IgD-negative memory B cell (primary cell): ENCODE results near the gene EFHB. TPM values are rescaled to one million over a fixed set of nuclear protein-coding genes. Genes with fewer than 3 reads are reported as not detected.
"Not testable (repeated sequence)": the region's sequence is repeated elsewhere in the genome, so short reads cannot be mapped to it uniquely, and the experiment has no call there.

Experiments
- H3K27ac Mint-ChIP-seq, 3 donors: one replicate each; pipeline ENCODE4 v1.8.0; 2020 to 2022; ENCODE audit warnings: mild to moderate bottlenecking in 3 of 3, mixed read lengths in 3 of 3, moderate library complexity in 1 of 3
- H3K27me3 Mint-ChIP-seq: one replicate; pipeline ENCODE4 v1.8.0; 2021; ENCODE audit warnings: mixed read lengths
- H3K36me3 Mint-ChIP-seq: one replicate; pipeline ENCODE4 v1.8.0; 2020; ENCODE audit warnings: mild to moderate bottlenecking, mixed read lengths
- H3K4me1 Mint-ChIP-seq, 3 donors: one replicate each; pipeline ENCODE4 v1.8.0; 2020 to 2022; ENCODE audit warnings: mixed read lengths in 3 of 3, mild to moderate bottlenecking in 1 of 3
- H3K4me3 Mint-ChIP-seq, 4 donors: one replicate each; pipeline ENCODE4 v1.8.0; 2020 to 2022; ENCODE audit warnings: mild to moderate bottlenecking in 4 of 4, mixed read lengths in 4 of 4, moderate library complexity in 3 of 4
- H3K9me3 Mint-ChIP-seq, 3 donors: one replicate each; pipeline ENCODE4 v1.8.0; 2020 to 2021; ENCODE audit warnings: mixed read lengths in 3 of 3, mild to moderate bottlenecking in 1 of 3
- polyA plus RNA-seq: library from polyadenylated mRNA; unstranded; fragments of 300-500 nt; fragmentation: Illumina TruSeq; gene quantifications from one replicate; pipeline ENCODE4 v1.2.3, GENCODE V29; 2021

Gene EFHB, protein sequence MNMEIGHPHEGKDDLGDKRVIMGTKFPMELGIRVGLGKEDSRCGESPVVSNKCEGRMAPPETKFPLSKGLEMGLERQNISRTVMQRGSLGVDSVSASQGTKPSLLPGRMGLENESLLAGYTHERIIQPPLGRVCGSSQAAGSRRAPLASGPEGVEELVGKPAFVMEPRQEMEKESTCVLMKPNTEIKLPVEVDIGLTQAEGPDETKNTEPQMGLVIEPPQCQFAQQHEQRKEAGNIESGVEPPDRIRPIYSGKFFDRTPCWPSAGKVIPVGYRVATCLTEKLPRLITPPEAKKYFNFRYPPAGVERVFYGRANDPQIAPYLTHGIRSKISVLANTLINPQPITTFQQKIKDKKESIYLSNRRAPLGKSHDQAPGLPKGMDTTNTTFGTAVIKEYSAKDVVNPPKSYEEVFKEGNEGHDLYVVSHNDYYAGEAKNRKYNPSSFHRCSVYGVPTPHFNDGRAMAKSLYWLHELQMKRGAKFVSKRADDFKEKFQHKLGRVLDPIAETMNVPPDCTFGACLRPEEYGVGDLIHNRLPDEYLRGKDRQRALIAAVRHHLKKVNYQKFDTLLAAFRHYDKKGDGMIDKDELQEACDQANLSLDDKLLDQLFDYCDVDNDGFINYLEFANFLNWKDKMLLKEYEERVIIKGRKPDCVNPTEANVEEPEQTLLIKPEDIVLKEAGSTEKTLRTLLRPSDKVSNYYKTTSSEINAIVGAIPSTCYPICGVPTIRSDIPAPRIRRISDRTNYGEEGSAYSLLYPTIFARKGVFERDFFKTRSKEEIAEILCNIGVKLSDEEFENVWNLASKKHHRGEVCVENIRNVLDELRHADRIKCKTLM
- 1.0 TPM for polyA plus RNA-seq

DNA sequence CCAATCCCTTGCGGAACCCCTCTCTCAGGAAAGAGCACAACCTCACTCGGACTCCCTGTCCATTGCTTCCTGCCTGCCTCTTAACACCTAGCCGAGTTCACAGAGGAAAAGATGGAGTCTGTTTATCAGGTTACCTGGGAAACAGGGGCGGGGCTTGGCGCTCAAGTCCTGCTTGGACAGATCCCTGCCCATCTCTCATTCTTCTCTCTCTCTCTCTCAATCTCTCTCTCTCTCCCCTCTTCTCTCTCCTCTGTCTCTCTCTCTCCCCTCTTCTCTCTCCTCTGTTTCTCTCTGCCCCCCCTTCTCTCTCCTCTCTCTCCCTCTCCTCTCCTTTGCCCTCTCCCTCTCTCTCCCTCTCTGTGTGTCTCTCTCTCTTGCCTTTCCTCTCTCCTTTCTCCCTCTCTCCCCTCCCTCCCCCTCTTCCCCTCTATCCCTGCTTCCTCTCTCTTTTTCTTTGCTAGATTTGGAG, at the start of gene EFHB:
Gene EFHB, minus strand, starts transcription at position 120 of the 469 bp plus-strand sequence. CDS start 199 bp downstream, outside the sequence.
- Mint-ChIP-seq H3K9me3 (peaks cover 0 to 4% (median 1%) of the 10 kb centered on the region in 3 donors), H3K27ac (no peak within 1 kb of the TSS)

DNA sequence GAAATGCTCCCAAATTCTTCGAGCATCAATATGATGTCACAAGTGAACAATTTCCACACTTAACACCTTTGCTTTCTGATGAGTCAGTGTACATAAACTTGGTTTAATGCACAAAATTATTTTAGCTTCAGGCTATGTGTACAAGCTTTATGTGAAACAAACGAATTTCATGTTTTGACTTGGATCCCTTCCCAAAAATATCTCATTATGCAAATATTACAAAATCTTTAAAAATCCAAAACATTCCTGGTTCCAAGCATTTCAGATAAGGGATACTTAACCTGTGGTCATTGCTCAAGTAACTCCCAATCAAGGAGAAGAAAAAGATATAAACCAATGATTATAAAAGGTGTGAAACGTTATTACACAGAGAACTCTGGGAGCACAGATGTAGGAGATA, 38.0 kb upstream of the EFHB start:
- H3K4me1 Mint-ChIP-seq: peaks cover 7 to 23% (median 15%) of the 10 kb centered on the region in 3 donors
- H3K36me3 Mint-ChIP-seq: peaks cover 4% of the 10 kb centered on the region
- H3K27ac Mint-ChIP-seq: no peak overlapping the region
- no peaks in the 10 kb centered on the region for H3K27me3 Mint-ChIP-seq
- no peak overlapping the region for H3K4me3 Mint-ChIP-seq
- H3K9me3 Mint-ChIP-seq: no peaks in the 10 kb centered on the region

More for the DNA sequence above, at the start of gene EFHB:
- peaks cover 2% of the 10 kb centered on the region for H3K36me3 Mint-ChIP-seq
- H3K27me3 Mint-ChIP-seq: no peaks in the 10 kb centered on the region
- H3K4me1 Mint-ChIP-seq: peaks cover 11 to 18% (median 11%) of the 10 kb centered on the region in 3 donors
- no peak within 1 kb of the TSS for H3K4me3 Mint-ChIP-seq

DNA sequence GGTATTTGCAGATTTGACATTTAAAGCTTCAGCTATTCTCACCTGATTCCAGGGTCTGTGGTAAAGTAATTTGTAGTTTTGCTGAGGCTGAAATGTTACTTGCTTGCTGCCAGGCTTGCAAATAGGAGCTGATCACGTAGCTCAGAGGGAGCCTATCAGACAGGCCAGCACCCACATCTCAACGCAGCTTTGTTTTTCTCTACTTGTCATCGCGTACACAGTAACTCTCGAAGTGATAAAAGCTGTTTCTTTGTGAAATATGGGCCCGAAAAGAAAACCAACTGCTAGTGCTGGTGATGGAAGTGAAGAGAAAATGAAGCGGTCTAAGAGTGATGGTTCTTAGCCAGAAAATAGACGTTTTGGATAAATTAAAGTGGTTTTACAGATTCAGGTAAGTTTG, 36.3 kb upstream of the EFHB start:
- Mint-ChIP-seq H3K36me3 (peaks cover 7% of the 10 kb centered on the region), H3K4me3 (no peak overlapping the region), H3K9me3 (no peaks in the 10 kb centered on the region), H3K27me3 (no peaks in the 10 kb centered on the region), H3K27ac (no peak overlapping the region), H3K4me1 (peaks cover 11 to 29% (median 20%) of the 10 kb centered on the region in 3 donors)

DNA sequence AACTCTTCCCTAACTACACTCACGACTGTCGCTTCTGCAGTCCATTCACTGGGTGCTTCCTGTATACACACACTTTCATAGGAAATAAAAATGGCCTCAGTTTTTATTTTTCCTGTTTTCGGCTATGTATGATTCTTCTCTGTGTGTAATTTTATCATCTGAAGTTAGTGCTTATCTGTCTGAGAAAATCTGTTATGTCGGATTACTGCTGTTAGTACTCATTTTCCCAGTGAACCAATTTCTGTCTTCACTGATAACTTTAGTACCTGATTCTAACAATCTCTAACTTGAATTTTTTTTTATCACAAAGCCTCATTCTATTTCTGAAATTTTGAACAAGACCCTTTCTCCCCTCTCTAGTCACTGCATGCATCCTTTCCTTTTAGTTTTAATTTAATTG, 33.8 kb upstream of the EFHB start:
- Mint-ChIP-seq H3K9me3 (no peaks in the 10 kb centered on the region), H3K36me3 (peaks cover 7% of the 10 kb centered on the region), H3K4me1 (peaks cover 13 to 42% (median 25%) of the 10 kb centered on the region in 3 donors), H3K27ac (no peak overlapping the region), H3K4me3 (no peak overlapping the region), H3K27me3 (no peaks in the 10 kb centered on the region)

DNA sequence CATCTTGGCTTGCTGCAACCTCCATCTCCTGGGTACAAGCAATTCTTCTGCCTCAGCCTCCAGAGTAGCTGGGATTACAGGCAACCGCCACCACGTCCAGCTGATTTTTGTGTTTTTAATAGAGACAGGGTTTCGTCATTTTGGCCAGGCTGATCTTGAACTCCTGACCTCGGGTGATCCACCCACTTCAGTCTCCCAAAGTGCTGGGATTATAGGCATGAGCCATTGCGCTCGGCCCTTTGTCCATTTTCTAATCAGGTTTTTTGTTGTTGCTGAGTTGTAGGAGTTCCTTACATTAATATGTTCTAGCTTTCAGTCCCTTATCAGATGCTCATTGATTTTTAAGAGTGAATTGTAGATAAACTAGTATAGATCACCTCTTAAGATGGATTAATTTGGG, 33.2 kb upstream of the EFHB start:
- Mint-ChIP-seq H3K27ac (no peak overlapping the region), H3K27me3 (no peaks in the 10 kb centered on the region), H3K36me3 (peaks cover 7% of the 10 kb centered on the region), H3K4me1 (peaks cover 17 to 39% (median 25%) of the 10 kb centered on the region in 3 donors), H3K9me3 (no peaks in the 10 kb centered on the region), H3K4me3 (no peak overlapping the region)

DNA sequence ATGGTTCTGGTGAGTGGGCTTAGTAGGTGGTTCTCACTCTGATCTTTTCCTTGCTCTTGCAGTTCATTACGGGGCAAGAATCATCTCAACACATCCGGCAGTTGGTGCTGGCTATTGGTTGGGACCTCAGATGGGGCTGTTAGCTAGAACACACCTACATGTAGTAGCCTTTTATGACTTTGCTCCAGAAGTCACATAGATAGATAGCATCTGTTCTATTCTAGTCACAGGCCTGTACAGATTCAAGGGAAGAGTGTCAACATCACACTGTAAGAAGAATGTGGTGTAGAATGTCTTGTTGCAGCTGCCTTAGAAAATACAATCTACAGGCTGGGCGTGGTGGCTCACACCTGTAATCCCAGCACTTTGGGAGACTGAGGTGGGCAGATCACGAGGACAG, 27.9 kb upstream of the EFHB start:
- Mint-ChIP-seq H3K27ac (peak overlapping the region in 1 of 3 donors; percentile 35), H3K4me1 (peaks cover 27 to 45% (median 38%) of the 10 kb centered on the region in 3 donors), H3K9me3 (no peaks in the 10 kb centered on the region), H3K4me3 (no peak overlapping the region), H3K36me3 (peaks cover 5% of the 10 kb centered on the region), H3K27me3 (no peaks in the 10 kb centered on the region)

DNA sequence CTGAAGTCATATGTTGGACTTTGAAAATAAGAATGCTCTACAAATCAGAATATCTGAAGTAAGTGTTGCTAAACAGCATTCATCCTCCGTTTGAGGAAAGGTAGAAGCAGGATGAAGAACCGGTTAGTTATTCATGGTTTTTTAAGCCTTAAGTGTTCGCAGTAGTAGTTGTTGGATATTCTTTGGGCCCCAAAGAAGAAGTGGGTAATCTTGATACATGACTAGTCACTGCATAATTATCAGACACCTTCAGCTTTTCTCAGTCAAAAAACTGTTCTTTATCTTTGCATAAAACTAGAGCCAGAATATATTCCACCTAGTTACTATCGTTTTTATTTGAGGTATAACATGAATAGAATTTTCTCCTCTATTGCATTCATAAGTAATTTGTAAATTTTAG, 26.7 kb upstream of the EFHB start:
- no peak overlapping the region for H3K4me3 Mint-ChIP-seq
- no peaks in the 10 kb centered on the region for H3K9me3 Mint-ChIP-seq
- H3K36me3 Mint-ChIP-seq: peaks cover 5% of the 10 kb centered on the region
- H3K27ac Mint-ChIP-seq: no peak overlapping the region
- no peaks in the 10 kb centered on the region for H3K27me3 Mint-ChIP-seq
- peaks cover 23 to 39% (median 35%) of the 10 kb centered on the region in 3 donors for H3K4me1 Mint-ChIP-seq

DNA sequence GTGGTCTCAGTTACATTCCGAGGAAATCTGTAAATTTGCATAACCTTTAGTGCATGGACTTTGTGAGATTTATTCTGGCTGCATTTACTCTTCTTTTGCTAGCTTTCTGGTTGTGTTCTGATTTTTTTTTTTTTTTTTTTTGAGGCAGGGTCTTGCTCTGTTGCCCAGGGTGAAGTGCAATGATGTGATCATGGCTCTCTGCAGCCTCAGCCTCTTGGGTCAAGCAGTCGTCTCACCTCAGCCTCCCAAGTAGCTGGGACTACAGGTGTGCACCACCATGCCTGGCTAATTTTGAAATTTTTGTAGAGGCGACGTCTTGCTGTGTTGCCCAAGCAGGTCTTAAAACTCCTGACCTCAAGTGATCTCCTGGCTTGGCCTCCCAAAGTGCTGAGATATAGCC, 25.5 kb upstream of the EFHB start:
- Mint-ChIP-seq H3K27me3 (no peaks in the 10 kb centered on the region), H3K27ac (no peak overlapping the region), H3K36me3 (peaks cover 4% of the 10 kb centered on the region), H3K9me3 (no peaks in the 10 kb centered on the region), H3K4me1 (peaks cover 28 to 39% (median 39%) of the 10 kb centered on the region in 3 donors), H3K4me3 (no peak overlapping the region)

DNA sequence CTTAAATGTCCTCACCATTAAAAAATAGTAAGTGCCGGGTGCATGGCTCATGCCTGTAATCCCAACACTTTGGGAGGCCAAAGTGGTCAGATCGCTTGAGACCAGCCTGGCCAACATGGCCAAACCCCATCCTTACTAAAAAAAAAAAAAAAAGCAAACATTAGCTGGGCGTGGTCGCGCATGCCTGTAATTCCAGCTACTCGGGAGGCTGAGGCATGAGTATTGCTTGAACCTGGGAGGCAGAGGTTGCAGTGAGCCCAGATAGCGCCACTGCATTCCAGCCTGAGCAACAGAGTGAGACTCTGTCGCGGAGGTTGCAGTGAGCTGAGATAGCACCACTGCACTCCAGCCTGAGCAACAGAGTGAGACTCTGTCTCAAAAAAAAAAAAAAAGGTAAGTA, 23.3 kb upstream of the EFHB start:
- not testable (repeated sequence) for H3K27me3 Mint-ChIP-seq, H3K9me3 Mint-ChIP-seq, H3K36me3 Mint-ChIP-seq, H3K27ac Mint-ChIP-seq, H3K4me3 Mint-ChIP-seq
- peaks cover 26 to 31% (median 27%) of the 10 kb centered on the region in 3 donors for H3K4me1 Mint-ChIP-seq

DNA sequence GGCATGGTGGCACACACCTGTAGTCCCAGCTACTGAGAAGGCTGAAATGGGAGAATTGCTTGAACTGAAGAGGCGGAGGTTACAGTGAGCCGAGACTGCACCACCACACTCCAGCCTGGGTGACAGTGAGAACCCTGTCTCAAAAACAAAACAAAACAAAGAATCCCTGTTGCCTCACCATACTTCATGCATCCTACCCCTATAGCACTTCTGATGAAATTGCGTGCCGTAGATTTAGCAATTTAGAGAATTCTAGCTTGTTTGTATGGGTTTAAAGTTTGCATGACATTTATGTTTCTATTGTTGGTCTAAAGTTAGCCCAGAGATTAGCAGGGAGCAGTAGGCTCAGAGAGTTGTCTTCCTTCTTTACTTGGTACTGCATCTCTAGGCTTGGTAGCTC, 20.7 kb upstream of the EFHB start:
- Mint-ChIP-seq H3K4me1 (peaks cover 2 to 22% (median 21%) of the 10 kb centered on the region in 3 donors), H3K4me3 (no peak overlapping the region), H3K36me3 (peaks cover 1% of the 10 kb centered on the region), H3K27ac (no peak overlapping the region), H3K9me3 (no peaks in the 10 kb centered on the region), H3K27me3 (no peaks in the 10 kb centered on the region)

DNA sequence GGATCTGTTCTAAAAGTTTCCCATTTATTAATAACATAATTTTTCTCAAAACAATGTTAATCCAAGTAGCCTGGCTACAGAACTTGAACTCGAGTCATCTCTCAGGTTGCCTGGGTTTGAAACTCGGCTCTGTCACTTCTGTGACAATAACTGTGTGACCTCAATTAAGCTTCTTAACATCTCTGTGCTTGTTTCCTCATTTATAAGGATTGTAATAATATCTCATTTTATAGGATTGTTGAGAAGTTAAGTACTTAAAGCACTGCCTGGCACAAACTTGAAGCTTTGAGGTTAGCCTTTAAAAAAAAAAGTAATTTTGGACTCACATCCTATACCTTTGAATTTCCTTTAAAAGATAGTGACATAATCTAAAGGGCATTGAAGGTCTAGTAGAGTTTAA, 16.3 kb upstream of the EFHB start:
- Mint-ChIP-seq H3K27me3 (no peaks in the 10 kb centered on the region), H3K36me3 (peaks cover 1% of the 10 kb centered on the region), H3K27ac (no peak overlapping the region), H3K9me3 (no peaks in the 10 kb centered on the region), H3K4me3 (no peak overlapping the region), H3K4me1 (peaks cover 19 to 38% (median 33%) of the 10 kb centered on the region in 3 donors)

DNA sequence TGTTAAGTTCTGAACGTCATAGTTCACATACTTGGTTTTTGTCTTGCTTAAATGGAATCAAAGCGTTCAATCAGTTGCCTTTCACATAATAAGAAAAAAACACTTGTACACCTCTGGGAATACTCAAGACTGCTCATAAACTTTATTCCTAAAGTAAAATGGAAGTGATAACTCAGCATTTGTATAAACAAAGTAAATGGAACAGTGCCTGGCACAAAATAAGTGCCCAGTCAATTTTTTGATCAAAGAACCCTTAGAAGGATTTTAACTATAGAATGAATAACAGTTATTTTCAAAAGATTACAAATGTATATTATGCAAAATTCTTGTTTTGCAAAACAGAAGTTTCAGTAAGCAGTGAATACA, 14.2 kb upstream of the EFHB start:
- no peaks in the 10 kb centered on the region for H3K36me3 Mint-ChIP-seq
- H3K4me1 Mint-ChIP-seq: peaks cover 19 to 36% (median 25%) of the 10 kb centered on the region in 3 donors
- H3K27me3 Mint-ChIP-seq: no peaks in the 10 kb centered on the region
- H3K4me3 Mint-ChIP-seq: peak overlapping the region; percentile 86 to 99 (median 97)
- peak overlapping the region; percentile 82 to 99 (median 98) for H3K27ac Mint-ChIP-seq
- H3K9me3 Mint-ChIP-seq: no peaks in the 10 kb centered on the region

DNA sequence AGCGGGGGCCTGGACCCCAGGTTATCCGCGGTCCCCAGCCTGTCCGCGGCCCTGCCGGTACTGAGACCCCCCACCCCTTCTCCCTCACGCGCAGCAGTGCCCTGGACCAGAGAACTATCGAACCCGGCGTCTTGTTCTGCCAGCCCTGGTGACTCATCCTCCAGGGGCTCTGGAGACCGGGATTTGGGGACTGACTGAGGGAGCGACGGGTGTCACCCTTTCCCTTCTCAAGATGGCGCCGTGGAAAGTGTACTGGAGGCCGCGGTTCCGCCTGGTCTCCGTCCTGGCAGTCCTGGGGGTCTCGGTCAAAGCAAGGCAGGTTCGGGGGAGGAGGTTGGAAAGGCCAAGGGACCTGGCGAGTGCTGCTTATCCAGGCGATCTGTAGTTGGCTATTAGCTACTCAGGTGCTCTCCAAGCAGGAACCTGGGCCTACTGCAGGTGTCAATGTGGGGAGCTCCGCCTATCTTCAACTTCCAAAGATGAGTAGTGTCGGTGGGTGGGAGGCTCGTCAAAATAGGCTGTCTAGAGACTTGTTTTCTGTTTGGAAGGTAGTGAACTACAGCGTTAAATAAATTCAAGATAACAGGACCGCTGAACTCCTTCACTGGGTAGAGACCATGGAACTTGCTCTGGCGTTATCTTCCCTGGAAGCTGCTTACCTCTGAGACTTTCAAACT, 13.7 kb upstream of the EFHB start:
- peaks cover 19 to 36% (median 25%) of the 10 kb centered on the region in 3 donors for H3K4me1 Mint-ChIP-seq
- peak overlapping the region; percentile 82 to 99 (median 98) for H3K27ac Mint-ChIP-seq
- H3K9me3 Mint-ChIP-seq: no peaks in the 10 kb centered on the region
- no peaks in the 10 kb centered on the region for H3K36me3 Mint-ChIP-seq
- peak overlapping the region; percentile 86 to 99 (median 97) for H3K4me3 Mint-ChIP-seq
- H3K27me3 Mint-ChIP-seq: no peaks in the 10 kb centered on the region

DNA sequence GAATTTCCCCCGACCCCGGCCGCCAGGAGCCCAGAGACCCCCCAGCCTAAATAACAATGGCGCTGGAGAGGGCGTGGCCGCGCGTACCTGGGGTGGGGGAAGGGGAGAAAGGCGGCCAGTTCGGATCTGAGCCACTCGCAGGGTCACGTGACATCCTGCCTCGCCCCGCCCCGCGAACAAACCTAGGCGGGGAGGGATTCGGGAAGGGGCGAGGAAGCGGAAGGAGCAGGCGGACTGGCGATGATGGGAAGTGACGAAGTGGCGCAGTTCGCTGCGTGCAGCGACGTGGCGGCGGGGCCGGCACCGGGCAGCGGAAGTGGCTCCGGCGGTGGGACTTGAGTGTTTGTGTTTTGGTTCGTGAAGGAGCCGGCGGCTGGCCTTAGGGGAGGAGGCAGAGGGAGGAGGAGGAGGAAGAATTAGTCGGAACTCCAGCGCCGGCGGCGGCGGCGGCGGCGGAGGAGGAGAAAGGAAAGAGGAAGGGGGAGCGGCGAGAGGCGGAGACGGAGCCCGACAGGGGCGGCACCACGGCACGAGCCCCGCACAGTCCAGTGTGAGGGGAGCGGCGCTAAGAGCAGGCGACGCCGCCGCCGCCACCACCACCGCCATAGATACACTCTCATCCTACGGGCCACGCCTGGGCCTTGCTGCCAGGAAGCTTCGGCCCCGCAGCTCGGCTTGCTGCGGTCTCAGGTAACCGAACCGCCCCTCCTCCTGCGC, 13.0 kb upstream of the EFHB start, which contains the start of gene RAB5A:
Gene RAB5A, plus strand, starts transcription at position 266 of the 717 bp plus-strand sequence. CDS start 3,802 bp downstream, outside the sequence.
- no peaks in the 10 kb centered on the region for H3K9me3 Mint-ChIP-seq

More for the DNA sequence above, 13.0 kb upstream of the EFHB start, which contains the start of gene RAB5A:
- Mint-ChIP-seq H3K27me3 (no peaks in the 10 kb centered on the region), H3K27ac (peak within 1 kb of the TSS; percentile 82 to 99 (median 98)), H3K36me3 (no peaks in the 10 kb centered on the region), H3K4me3 (peak within 1 kb of the TSS; percentile 86 to 99 (median 97)), H3K4me1 (peaks cover 19 to 33% (median 25%) of the 10 kb centered on the region in 3 donors)
